NOMO-1 treated with dmso at 0.1 percent for 144 hours (cell line): ENCODE results near the gene ZBTB12.
"Not testable (repeated sequence)": the region's sequence is repeated elsewhere in the genome, so short reads cannot be mapped to it uniquely, and the experiment has no call there.

Experiments
- DNase-seq: peaks from one replicate; lab custom pipeline; 2025; ENCODE audit not compliant: unreplicated experiment; lab: John Stamatoyannopoulos, UW

ZBTB12 gene

DNA sequence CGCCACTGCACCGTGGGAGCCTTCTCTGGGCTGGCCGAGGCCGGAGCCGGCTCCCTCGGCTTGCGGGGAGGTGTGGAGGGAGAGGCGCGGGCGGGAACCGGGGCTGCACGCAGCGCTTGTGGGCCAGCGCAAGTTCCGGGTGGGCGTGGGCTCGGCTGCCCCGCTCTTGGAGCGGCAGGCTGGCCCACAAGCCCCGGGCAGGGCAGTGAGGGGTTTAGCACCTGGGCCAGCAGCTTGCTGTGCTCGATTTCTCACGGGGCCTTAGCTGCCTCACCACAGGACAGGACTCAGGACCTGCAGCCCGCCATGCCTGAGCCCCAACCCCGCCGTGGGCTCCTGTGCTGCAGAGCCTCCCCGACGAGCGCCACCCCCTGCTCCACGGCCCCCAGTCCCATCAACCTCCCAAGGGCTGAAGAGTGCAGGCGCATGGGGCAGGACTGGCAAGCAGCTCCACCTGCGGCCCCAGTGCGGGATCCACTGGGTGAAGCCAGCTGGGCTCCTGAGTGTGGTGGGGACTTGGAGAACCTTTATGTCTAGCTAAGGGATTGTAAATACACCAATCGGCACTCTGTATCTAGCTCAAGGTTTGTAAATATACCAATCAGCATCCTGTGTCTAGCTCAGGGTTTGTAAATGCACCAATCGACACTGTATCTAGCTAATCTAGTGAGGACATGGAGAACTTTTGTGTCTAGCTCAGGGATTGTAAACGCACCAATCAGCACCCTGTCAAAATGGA lies 49.7 kb downstream of the ZBTB12 start:
- not testable (repeated sequence) for DNase-seq

DNA sequence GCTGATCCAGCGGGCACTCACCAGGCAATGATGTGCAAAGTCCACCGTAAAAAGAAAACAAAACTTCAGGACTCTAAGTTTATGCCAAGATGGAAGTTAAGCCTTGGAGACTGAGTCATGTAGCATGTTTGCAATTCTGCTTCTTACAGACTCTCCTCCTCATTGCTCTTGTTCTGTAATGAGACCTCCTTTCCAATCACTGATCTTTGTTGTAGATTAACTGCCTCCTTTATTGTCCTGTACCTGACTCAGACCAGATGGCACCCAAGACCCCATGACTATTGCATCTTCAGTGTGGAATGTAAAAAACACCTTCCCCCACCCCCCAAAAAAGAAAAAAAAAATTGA lies 50.4 kb downstream of the ZBTB12 start:
- DNase-seq = no peak

DNA sequence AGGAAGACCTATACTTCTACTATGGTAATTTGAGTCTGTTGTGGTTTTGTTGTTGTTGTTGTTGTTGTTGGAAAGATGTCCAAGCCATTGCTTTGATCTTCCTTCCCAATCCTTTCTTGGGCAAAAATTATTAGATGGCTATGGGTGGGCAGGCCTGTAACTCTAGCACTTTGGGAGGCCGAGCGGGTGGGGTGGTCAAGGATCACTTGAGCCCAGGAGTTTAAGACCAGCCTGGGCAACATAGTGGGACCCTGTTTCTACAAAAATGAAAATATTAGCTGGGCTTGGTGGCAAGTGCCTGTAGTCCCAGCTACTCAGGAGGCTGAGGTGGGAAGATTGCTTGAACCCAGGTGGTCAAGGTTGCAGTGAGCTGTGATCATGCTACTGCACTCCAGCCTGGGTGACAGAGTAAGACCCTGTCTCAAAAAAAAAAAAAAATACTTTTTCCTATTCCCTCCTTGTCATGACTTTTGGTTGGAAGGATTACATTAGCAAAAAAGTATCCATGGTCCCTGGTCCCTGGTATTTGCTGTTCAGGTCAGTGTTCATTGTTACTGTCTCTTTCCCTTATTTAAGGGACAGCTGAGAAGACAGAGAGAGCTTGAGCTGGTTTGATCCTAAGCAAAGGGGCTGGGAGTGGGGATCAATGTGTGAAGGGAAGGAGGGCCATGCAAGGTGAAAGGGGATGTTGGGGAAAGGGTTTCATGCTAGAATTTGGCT lies 51.0 kb downstream of the ZBTB12 start:
- DNase-seq = no peak
